ENCODE measurements around the gene DYDC1.

The DYDC1 gene

DNA sequence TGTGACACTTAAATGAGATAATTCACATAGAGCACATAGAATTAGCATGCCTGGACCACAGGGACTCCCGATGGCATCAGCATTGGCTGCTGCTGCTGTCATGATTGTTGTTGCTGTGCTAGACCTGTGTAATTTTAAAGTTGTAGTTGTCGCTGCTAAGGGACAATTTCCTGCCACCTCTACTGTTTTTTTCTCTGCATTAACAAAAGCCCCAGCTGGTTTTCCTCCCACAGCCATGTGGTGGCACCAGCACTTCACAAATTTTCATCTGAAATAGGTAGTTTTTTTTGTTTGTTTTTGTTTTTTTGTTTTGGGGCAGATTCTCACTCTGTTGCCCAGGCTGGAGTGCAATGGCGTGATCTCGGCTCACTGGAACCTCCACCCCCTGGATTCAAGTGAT, 26.4 kb upstream of the DYDC1 start:
- no peak overlapping the region for H3K4me3 ChIP-seq (replicated peaks; ENCODE audit: insufficient read depth, low read length)
- DNase-seq (ENCODE audit: low read depth in 1 of 2, low spot score in 1 of 2) = peak in 1 of 2 experiments; percentile 36
- no peaks in the 10 kb centered on the region for H3K27me3 ChIP-seq (ENCODE audit: insufficient read depth, poor library complexity, severe bottlenecking)
- TF ChIP-seq, protein P1, sequence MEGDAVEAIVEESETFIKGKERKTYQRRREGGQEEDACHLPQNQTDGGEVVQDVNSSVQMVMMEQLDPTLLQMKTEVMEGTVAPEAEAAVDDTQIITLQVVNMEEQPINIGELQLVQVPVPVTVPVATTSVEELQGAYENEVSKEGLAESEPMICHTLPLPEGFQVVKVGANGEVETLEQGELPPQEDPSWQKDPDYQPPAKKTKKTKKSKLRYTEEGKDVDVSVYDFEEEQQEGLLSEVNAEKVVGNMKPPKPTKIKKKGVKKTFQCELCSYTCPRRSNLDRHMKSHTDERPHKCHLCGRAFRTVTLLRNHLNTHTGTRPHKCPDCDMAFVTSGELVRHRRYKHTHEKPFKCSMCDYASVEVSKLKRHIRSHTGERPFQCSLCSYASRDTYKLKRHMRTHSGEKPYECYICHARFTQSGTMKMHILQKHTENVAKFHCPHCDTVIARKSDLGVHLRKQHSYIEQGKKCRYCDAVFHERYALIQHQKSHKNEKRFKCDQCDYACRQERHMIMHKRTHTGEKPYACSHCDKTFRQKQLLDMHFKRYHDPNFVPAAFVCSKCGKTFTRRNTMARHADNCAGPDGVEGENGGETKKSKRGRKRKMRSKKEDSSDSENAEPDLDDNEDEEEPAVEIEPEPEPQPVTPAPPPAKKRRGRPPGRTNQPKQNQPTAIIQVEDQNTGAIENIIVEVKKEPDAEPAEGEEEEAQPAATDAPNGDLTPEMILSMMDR (IDR thresholded peaks at IDR 0.05; ENCODE audit: insufficient read depth, low read length) = peak; percentile 34
- TF ChIP-seq POLR2AphosphoS5 (IDR thresholded peaks at IDR 0.05; ENCODE audit: low read depth) = no peak
- H3K27ac ChIP-seq (replicated peaks) = no peak overlapping the region

DNA sequence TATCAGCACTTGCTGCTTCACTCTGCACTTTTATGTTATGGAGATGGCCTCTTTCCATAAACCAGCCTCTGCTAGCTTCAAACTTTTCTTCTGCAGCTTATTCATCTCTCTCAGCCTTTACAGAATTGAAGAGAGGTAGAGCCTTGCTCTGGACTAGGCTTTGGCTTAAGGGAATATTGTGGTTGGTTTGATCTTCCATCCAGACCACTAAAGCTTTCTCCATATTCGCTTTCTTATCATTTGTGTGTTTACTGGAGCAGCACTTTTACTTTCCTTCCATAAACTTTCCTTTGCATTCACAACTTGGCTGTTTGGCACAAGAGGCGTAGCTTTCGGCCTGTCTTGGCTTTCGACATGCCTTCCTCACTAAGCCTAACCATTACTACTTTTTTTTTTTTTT, 23.6 kb upstream of the DYDC1 start:
- H3K27ac ChIP-seq (replicated peaks) = no peak overlapping the region
- no peaks in the 10 kb centered on the region for H3K27me3 ChIP-seq (ENCODE audit: insufficient read depth, poor library complexity, severe bottlenecking)
- TF ChIP-seq POLR2AphosphoS5 (IDR thresholded peaks at IDR 0.05; ENCODE audit: low read depth) (no peak), SPI1 (IDR thresholded peaks at IDR 0.05; ENCODE audit: borderline replicate concordance, low read depth) (no peak), GABPA (IDR thresholded peaks at IDR 0.05; ENCODE audit: low read depth) (no peak)
- TF ChIP-seq, protein P1 (IDR thresholded peaks at IDR 0.05; ENCODE audit: insufficient read depth, low read length) = no peak
- TF ChIP-seq, protein P2, sequence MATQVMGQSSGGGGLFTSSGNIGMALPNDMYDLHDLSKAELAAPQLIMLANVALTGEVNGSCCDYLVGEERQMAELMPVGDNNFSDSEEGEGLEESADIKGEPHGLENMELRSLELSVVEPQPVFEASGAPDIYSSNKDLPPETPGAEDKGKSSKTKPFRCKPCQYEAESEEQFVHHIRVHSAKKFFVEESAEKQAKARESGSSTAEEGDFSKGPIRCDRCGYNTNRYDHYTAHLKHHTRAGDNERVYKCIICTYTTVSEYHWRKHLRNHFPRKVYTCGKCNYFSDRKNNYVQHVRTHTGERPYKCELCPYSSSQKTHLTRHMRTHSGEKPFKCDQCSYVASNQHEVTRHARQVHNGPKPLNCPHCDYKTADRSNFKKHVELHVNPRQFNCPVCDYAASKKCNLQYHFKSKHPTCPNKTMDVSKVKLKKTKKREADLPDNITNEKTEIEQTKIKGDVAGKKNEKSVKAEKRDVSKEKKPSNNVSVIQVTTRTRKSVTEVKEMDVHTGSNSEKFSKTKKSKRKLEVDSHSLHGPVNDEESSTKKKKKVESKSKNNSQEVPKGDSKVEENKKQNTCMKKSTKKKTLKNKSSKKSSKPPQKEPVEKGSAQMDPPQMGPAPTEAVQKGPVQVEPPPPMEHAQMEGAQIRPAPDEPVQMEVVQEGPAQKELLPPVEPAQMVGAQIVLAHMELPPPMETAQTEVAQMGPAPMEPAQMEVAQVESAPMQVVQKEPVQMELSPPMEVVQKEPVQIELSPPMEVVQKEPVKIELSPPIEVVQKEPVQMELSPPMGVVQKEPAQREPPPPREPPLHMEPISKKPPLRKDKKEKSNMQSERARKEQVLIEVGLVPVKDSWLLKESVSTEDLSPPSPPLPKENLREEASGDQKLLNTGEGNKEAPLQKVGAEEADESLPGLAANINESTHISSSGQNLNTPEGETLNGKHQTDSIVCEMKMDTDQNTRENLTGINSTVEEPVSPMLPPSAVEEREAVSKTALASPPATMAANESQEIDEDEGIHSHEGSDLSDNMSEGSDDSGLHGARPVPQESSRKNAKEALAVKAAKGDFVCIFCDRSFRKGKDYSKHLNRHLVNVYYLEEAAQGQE (IDR thresholded peaks at IDR 0.05; ENCODE audit: insufficient replicate concordance, low read depth) = no peak
- DNase-seq (ENCODE audit: low read depth in 1 of 2, low spot score in 1 of 2) = no peak
- no peak overlapping the region for H3K4me3 ChIP-seq (replicated peaks; ENCODE audit: insufficient read depth, low read length)

DNA sequence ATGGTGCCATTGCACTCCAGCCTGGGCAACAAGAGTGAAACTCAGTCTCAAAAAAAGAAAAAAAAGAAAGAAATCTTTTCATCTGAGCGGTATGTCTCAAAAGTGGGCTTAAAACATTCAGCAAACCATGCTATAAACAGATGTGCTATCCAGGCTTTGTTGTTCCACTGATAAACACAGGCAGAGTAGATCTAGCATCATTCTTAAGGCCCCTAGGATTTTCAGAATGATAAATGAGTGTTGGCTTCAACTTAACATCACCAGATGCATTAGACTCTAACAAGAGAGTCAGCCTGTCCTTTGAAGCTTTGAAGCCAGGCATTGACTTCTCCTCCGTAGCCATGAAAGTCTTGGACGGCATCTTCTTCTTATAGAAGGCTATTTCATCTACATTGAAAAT, 23.1 kb upstream of the DYDC1 start:
- H3K27me3 ChIP-seq (ENCODE audit: insufficient read depth, poor library complexity, severe bottlenecking) = no peaks in the 10 kb centered on the region
- TF ChIP-seq POLR2AphosphoS5 (IDR thresholded peaks at IDR 0.05; ENCODE audit: low read depth) (no peak), GABPA (IDR thresholded peaks at IDR 0.05; ENCODE audit: low read depth) (no peak), SPI1 (IDR thresholded peaks at IDR 0.05; ENCODE audit: borderline replicate concordance, low read depth) (no peak)
- TF ChIP-seq, protein P1 (IDR thresholded peaks at IDR 0.05; ENCODE audit: insufficient read depth, low read length) = no peak
- TF ChIP-seq, protein P2 (IDR thresholded peaks at IDR 0.05; ENCODE audit: insufficient replicate concordance, low read depth) = no peak
- no peak for DNase-seq (ENCODE audit: low read depth in 1 of 2, low spot score in 1 of 2)
- no peak overlapping the region for H3K27ac ChIP-seq (replicated peaks)
- H3K4me3 ChIP-seq (replicated peaks; ENCODE audit: insufficient read depth, low read length) = no peak overlapping the region

DNA sequence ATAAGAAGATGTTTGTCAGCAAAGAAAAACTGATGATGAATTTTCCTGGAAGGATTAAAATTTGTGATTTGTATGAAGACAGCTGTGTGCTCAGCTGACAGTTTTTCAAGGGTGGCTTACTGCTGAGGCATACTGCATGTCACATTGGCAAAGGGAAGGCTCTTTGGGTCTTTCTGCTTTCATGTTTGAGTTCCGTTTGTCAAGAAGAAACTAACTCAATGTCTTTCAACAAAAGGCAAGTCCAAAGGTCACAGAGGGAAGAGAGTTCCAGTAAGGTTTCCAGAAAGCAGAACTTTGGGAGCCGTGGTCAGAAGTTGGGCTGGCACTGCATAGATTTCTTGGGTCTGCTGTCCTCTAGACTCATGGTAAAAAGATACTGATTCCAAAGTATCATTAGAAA, 16.9 kb upstream of the DYDC1 start:
- Histone ChIP-seq H3K27me3 (ENCODE audit: insufficient read depth, poor library complexity, severe bottlenecking) (no peaks in the 10 kb centered on the region), H3K4me3 (replicated peaks; ENCODE audit: insufficient read depth, low read length) (no peak overlapping the region), H3K27ac (replicated peaks) (no peak overlapping the region)
- DNase-seq (ENCODE audit: low read depth in 1 of 2, low spot score in 1 of 2) = no peak
- TF ChIP-seq POLR2AphosphoS5 (IDR thresholded peaks at IDR 0.05; ENCODE audit: low read depth) (no peak), GABPA (IDR thresholded peaks at IDR 0.05; ENCODE audit: low read depth) (no peak), SPI1 (IDR thresholded peaks at IDR 0.05; ENCODE audit: borderline replicate concordance, low read depth) (no peak)
- TF ChIP-seq, protein P2 (IDR thresholded peaks at IDR 0.05; ENCODE audit: insufficient replicate concordance, low read depth) = no peak
- TF ChIP-seq, protein P1 (IDR thresholded peaks at IDR 0.05; ENCODE audit: insufficient read depth, low read length) = no peak
